Neutrophil (primary cell): ENCODE data around the gene KCTD16.

Experiments
- H3K27ac ChIP-seq: fragments of 200-600 bp; sonication (generic); 2 replicates; pipeline ENCODE4 v1.5.1; 2016; ENCODE audit warnings: mild to moderate bottlenecking, moderate library complexity
- H3K27me3 ChIP-seq: fragments of 200-600 bp; sonication (generic); 2 replicates; pipeline ENCODE4 v1.6.0; 2016; ENCODE audit warnings: mild to moderate bottlenecking
- H3K36me3 ChIP-seq: fragments of 200-600 bp; sonication (generic); 2 replicates; pipeline ENCODE4 v1.5.1; 2017
- H3K4me1 ChIP-seq, 2 experiments: fragments of 200-600 bp in 1 of 2; sonication (generic) in 1 of 2; 1 replicate in 1 of 2; 2 replicates in 1 of 2; pipeline versions ENCODE4 v1.5.1 to v1.6.1; 2013 to 2016; ENCODE audit warnings: low read depth in 1 of 2, low read length in 1 of 2, mild to moderate bottlenecking in 1 of 2, moderate library complexity in 1 of 2; ENCODE audit not compliant: control insufficient read depth in 1 of 2, insufficient read depth in 1 of 2
- H3K4me3 ChIP-seq, 2 experiments: fragments of 200-600 bp in 1 of 2; sonication (generic) in 1 of 2; 1 replicate in 1 of 2; 2 replicates in 1 of 2; pipeline ENCODE4 v1.5.1; 2013 to 2016; ENCODE audit warnings: low read depth in 1 of 2, low read length in 1 of 2, mild to moderate bottlenecking in 1 of 2, moderate library complexity in 1 of 2
- H3K9me3 ChIP-seq: fragments of 200-600 bp; sonication (generic); 2 replicates; pipeline ENCODE4 v1.5.1; 2016
- CTCF ChIP-seq: fragments of 200-600 bp; sonication (generic); IDR thresholded peaks from 2 replicates; pipeline ENCODE4 v1.5.1; 2016; ENCODE audit warnings: antibody characterized with exemption

Gene KCTD16

GRCh38 chr5:144422018-144422727 lies 251.5 kb downstream of the KCTD16 start:
- TF ChIP-seq CTCF, result no peak
- Histone ChIP-seq H3K27ac (no peak overlapping the region), H3K27me3 (no peaks in the 10 kb centered on the region), H3K36me3 (no peaks in the 10 kb centered on the region), H3K4me3 (no peak overlapping the region), H3K4me1 (no peaks in the 10 kb centered on the region), H3K9me3 (no peaks in the 10 kb centered on the region)

GRCh38 chr5:144427866-144428265 lies 257.2 kb downstream of the KCTD16 start:
- H3K27ac ChIP-seq, result no peak overlapping the region
- no peak for TF ChIP-seq CTCF
- no peaks in the 10 kb centered on the region for H3K4me1 ChIP-seq

GRCh38 chr5:144428326-144428725 lies 257.7 kb downstream of the KCTD16 start:
- Histone ChIP-seq H3K27ac (no peak overlapping the region), H3K27me3 (no peaks in the 10 kb centered on the region), H3K4me1 (no peaks in the 10 kb centered on the region), H3K36me3 (no peaks in the 10 kb centered on the region), H3K9me3 (no peaks in the 10 kb centered on the region), H3K4me3 (no peak overlapping the region)
- TF ChIP-seq CTCF, result no peak

More at GRCh38 chr5:144427866-144428265, 257.2 kb downstream of the KCTD16 start:
- Histone ChIP-seq H3K4me3 (no peak overlapping the region), H3K27me3 (no peaks in the 10 kb centered on the region), H3K36me3 (no peaks in the 10 kb centered on the region), H3K9me3 (no peaks in the 10 kb centered on the region)

- Histone ChIP-seq H3K4me3 (no peak overlapping the region), H3K27me3 (no peaks in the 10 kb centered on the region), H3K36me3 (no peaks in the 10 kb centered on the region), H3K27ac (no peak overlapping the region), H3K9me3 (no peaks in the 10 kb centered on the region), H3K4me1 (no peaks in the 10 kb centered on the region)
- no peak for TF ChIP-seq CTCF
Observed at GRCh38 chr5:144429405-144429804, 258.7 kb downstream of the KCTD16 start.

GRCh38 chr5:144429905-144430304 lies 259.2 kb downstream of the KCTD16 start:
- H3K4me3 ChIP-seq, result no peak overlapping the region
- no peaks in the 10 kb centered on the region for H3K27me3 ChIP-seq

More at GRCh38 chr5:144429905-144430304, 259.2 kb downstream of the KCTD16 start:
- no peaks in the 10 kb centered on the region for H3K4me1 ChIP-seq
- H3K27ac ChIP-seq, result no peak overlapping the region
- no peaks in the 10 kb centered on the region for H3K9me3 ChIP-seq
- no peak for TF ChIP-seq CTCF
- no peaks in the 10 kb centered on the region for H3K36me3 ChIP-seq
